H9 (cell line): ENCODE results near the gene SERPINB10. TPM values are rescaled to one million over a fixed set of nuclear protein-coding genes. Genes with fewer than 3 reads are reported as not detected.

Source experiments
- DNase-seq: peaks from one replicate; pipeline ENCODE4 v3.0.0-alpha.2; 2017
- H2AFZ ChIP-seq: one replicate; pipeline ENCODE4 v1.6.1; 2013; ENCODE audit warnings: mild to moderate bottlenecking, low read length, control low read depth, moderate library complexity
- H2AK5ac ChIP-seq: 2 replicates; pipeline ENCODE4 v1.6.1; 2013; ENCODE audit warnings: low read length, control low read depth, mixed read lengths; ENCODE audit not compliant: insufficient read length
- H2BK120ac ChIP-seq: one replicate; pipeline ENCODE4 v1.6.1; 2013; ENCODE audit warnings: low read depth, mild to moderate bottlenecking, low read length, control low read depth, inconsistent platforms; ENCODE audit not compliant: poor library complexity, severe bottlenecking
- H2BK12ac ChIP-seq: 2 replicates; pipeline ENCODE4 v1.6.1; 2013; ENCODE audit warnings: low read length, control low read depth, mixed read lengths, low read depth; ENCODE audit not compliant: insufficient read length
- H2BK15ac ChIP-seq: 2 replicates; pipeline ENCODE4 v1.6.1; 2013; ENCODE audit warnings: low read depth, low read length, control low read depth
- H2BK20ac ChIP-seq: one replicate; pipeline ENCODE4 v1.6.1; 2013; ENCODE audit warnings: low read depth, mild to moderate bottlenecking, low read length, control low read depth, inconsistent platforms; ENCODE audit not compliant: poor library complexity, severe bottlenecking
- H2BK5ac ChIP-seq: 2 replicates; pipeline ENCODE4 v1.6.1; 2013; ENCODE audit warnings: low read length, control low read depth, mixed read lengths; ENCODE audit not compliant: insufficient read length
- H3K14ac ChIP-seq: 2 replicates; pipeline ENCODE4 v1.6.1; 2013; ENCODE audit warnings: low read length, control low read depth; ENCODE audit not compliant: insufficient read depth
- H3K18ac ChIP-seq: 2 replicates; pipeline ENCODE4 v1.6.1; 2013; ENCODE audit warnings: low read depth, mild to moderate bottlenecking, mixed read lengths, low read length, control low read depth; ENCODE audit not compliant: insufficient read length
- H3K23ac ChIP-seq: 2 replicates; pipeline ENCODE4 v1.6.1; 2013; ENCODE audit warnings: low read length, control low read depth, mixed read lengths, low read depth; ENCODE audit not compliant: insufficient read length
- H3K23me2 ChIP-seq: 2 replicates; pipeline ENCODE4 v1.6.1; 2013; ENCODE audit warnings: low read depth, mild to moderate bottlenecking, mixed read lengths, low read length, control low read depth; ENCODE audit not compliant: insufficient read length, poor library complexity, severe bottlenecking
- H3K27ac ChIP-seq: 2 replicates; pipeline ENCODE4 v1.5.1; 2013; ENCODE audit warnings: low read length, control low read depth, mixed read lengths, low read depth; ENCODE audit not compliant: insufficient read length
- H3K27me3 ChIP-seq: 2 replicates; pipeline ENCODE4 v1.6.1; 2013; ENCODE audit warnings: low read length, control low read depth, inconsistent platforms; ENCODE audit not compliant: insufficient read depth
- H3K4ac ChIP-seq: 2 replicates; pipeline ENCODE4 v1.6.1; 2013; ENCODE audit warnings: low read depth, mild to moderate bottlenecking, control low read depth, inconsistent platforms, low read length, moderate library complexity
- H3K4me1 ChIP-seq: 2 replicates; pipeline ENCODE4 v1.6.1; 2013; ENCODE audit warnings: low read length, control low read depth, inconsistent platforms; ENCODE audit not compliant: insufficient read depth
- H3K4me2 ChIP-seq: 2 replicates; pipeline ENCODE4 v1.6.1; 2013; ENCODE audit warnings: low read length, control low read depth, mixed read lengths; ENCODE audit not compliant: insufficient read length, insufficient read depth
- H3K56ac ChIP-seq: 2 replicates; pipeline ENCODE4 v1.6.1; 2013; ENCODE audit warnings: low read depth, mild to moderate bottlenecking, mixed read lengths, low read length, control low read depth; ENCODE audit not compliant: insufficient read length
- H3K79me1 ChIP-seq: 2 replicates; pipeline ENCODE4 v1.6.1; 2013; ENCODE audit warnings: low read depth, mild to moderate bottlenecking, moderate library complexity, low read length, control low read depth, inconsistent platforms; ENCODE audit not compliant: insufficient read depth, poor library complexity, severe bottlenecking
- H3K79me2 ChIP-seq: 2 replicates; pipeline ENCODE4 v1.6.1; 2013; ENCODE audit warnings: low read length, control low read depth, inconsistent platforms; ENCODE audit not compliant: insufficient read depth
- H3K9ac ChIP-seq: 2 replicates; pipeline ENCODE4 v1.6.1; 2013; ENCODE audit warnings: low read length, control low read depth, mixed read lengths; ENCODE audit not compliant: insufficient read length; ENCODE audit errors: extremely low read depth
- H3K9me3 ChIP-seq: one replicate; pipeline ENCODE4 v1.6.1; 2013; ENCODE audit warnings: low read depth, low read length, inconsistent platforms; ENCODE audit not compliant: control insufficient read depth
- H3T11ph ChIP-seq: one replicate; pipeline ENCODE4 v1.6.1; 2013; ENCODE audit warnings: mild to moderate bottlenecking, low read length, control low read depth, inconsistent platforms
- H4K20me1 ChIP-seq: one replicate; pipeline ENCODE4 v1.6.1; 2013; ENCODE audit not compliant: control insufficient read depth, insufficient read length, insufficient read depth
- H4K5ac ChIP-seq: 2 replicates; pipeline ENCODE4 v1.6.1; 2013; ENCODE audit warnings: low read depth, mild to moderate bottlenecking, mixed read lengths, low read length, control low read depth; ENCODE audit not compliant: insufficient read length
- H4K8ac ChIP-seq: replicated peaks from 2 replicates; pipeline ENCODE4 v1.6.1; 2013; ENCODE audit warnings: low read length, control low read depth, mixed read lengths, low read depth; ENCODE audit not compliant: insufficient read length
- H4K91ac ChIP-seq: 2 replicates; pipeline ENCODE4 v1.6.1; 2013; ENCODE audit warnings: low read depth, mild to moderate bottlenecking, moderate library complexity, mixed read lengths, low read length, control low read depth; ENCODE audit not compliant: insufficient read length
- H3K27ac Mint-ChIP-seq, 3 experiments: 2 replicates in 2 of 3; 3 replicates in 1 of 3; pipeline ENCODE4 v1.8.0; 2020 to 2021; ENCODE audit warnings: mixed read lengths in 3 of 3, mild to moderate bottlenecking in 1 of 3, moderate library complexity in 1 of 3
- H3K27me3 Mint-ChIP-seq: 2 replicates; pipeline ENCODE4 v1.8.0; 2021; ENCODE audit warnings: low read depth, mild to moderate bottlenecking, moderate library complexity, mixed read lengths
- H3K36me3 Mint-ChIP-seq, 3 experiments: 2 replicates in 2 of 3; 3 replicates in 1 of 3; pipeline ENCODE4 v1.8.0; 2020 to 2021; ENCODE audit warnings: low read depth in 3 of 3, mixed read lengths in 3 of 3; ENCODE audit not compliant: insufficient read depth in 1 of 3
- H3K4me1 Mint-ChIP-seq, 2 experiments: 2 replicates each; pipeline ENCODE4 v1.8.0; 2020; ENCODE audit warnings: mixed read lengths in 2 of 2
- H3K4me3 Mint-ChIP-seq, 2 experiments: 2 replicates in 1 of 2; 3 replicates in 1 of 2; pipeline ENCODE4 v1.8.0; 2020 to 2021; ENCODE audit warnings: mild to moderate bottlenecking in 2 of 2, mixed read lengths in 2 of 2, moderate library complexity in 1 of 2
- H3K9me3 Mint-ChIP-seq, 2 experiments: 2 replicates in 1 of 2; 3 replicates in 1 of 2; pipeline ENCODE4 v1.8.0; 2020; ENCODE audit warnings: mild to moderate bottlenecking in 2 of 2, mixed read lengths in 2 of 2, moderate library complexity in 1 of 2
- CTCF ChIP-seq: fragments of 200-600 bp; sonication (generic); conservative IDR thresholded peaks from 3 replicates; pipeline ENCODE4 v1.8.0; 2021; ENCODE audit warnings: antibody characterized with exemption, mild to moderate bottlenecking
- WGBS: extraction: QIAGEN DNeasy Blood & Tissue Kit; methylation state at CpG from one replicate; pipeline ENCODE4 v1.1.7; 2013; ENCODE audit warnings: missing lambda C conversion rate, low lambda C conversion rate, mixed read lengths; ENCODE audit not compliant: insufficient read length; ENCODE audit errors: extremely low coverage; 5-methylcytosine and 5-hydroxymethylcytosine counted together
- total RNA-seq: library from RNA; stranded (reverse); gene quantifications from 2 replicates; pipeline ENCODE4 v1.2.1, GENCODE V29; 2021

SERPINB10 gene
- total RNA-seq, 1 experiment from 2014 or later, result not detected

DNA sequence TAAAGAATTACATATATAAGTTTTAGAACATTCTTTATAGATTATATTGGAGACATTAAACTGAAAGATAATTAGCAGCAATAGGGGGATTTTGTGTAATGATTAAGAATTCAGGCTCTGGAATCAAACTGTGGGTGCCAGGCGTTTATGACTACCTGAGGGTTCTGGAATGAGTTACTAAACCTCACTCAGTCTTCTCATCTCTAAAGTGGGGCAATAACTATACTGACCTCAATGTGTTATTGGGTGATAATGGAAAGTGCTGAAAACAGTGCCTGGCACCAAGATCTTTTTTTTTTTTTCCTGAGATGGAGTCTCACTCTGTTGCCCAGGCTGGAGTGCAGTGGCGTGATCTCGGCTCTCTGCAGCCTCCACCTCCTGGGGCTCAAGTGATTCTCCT, 69.3 kb downstream of the SERPINB10 start:
- no peak overlapping the region for H3K23ac ChIP-seq
- H4K20me1 ChIP-seq, result no peaks in the 10 kb centered on the region

More for the DNA sequence above, 69.3 kb downstream of the SERPINB10 start:
- no peak overlapping the region for H4K5ac ChIP-seq
- no peak overlapping the region for H2AFZ ChIP-seq
- H2AK5ac ChIP-seq, result no peak overlapping the region
- H3K9me3 Mint-ChIP-seq, result no peaks in the 10 kb centered on the region
- no peak for TF ChIP-seq CTCF
- no peak overlapping the region for H3K9ac ChIP-seq
- peaks cover 1 to 10% of the 10 kb centered on the region in 2 experiments; a peak in 3 of 4 replicates for H3K4me1 Mint-ChIP-seq
- H3K27ac ChIP-seq, result no peak overlapping the region
- no peak for DNase-seq
- no peak overlapping the region for H3K4me3 Mint-ChIP-seq
- no peak overlapping the region for H3K27ac Mint-ChIP-seq
- H3K14ac ChIP-seq, result no peak overlapping the region
- H3K18ac ChIP-seq, result no peak overlapping the region
- no peak overlapping the region for H4K8ac ChIP-seq
- no peak overlapping the region for H2BK12ac ChIP-seq
- peaks cover 34% of the 10 kb centered on the region for H3K27me3 ChIP-seq
- H3K36me3 Mint-ChIP-seq, result no peaks in the 10 kb centered on the region
- H3K56ac ChIP-seq, result no peak overlapping the region
- no peak overlapping the region for H2BK20ac ChIP-seq
- no peak overlapping the region for H3K4ac ChIP-seq
- H3K4me1 ChIP-seq, result no peaks in the 10 kb centered on the region
- no peak overlapping the region for H3K4me2 ChIP-seq
- H3K9me3 ChIP-seq, result no peaks in the 10 kb centered on the region
- H3K27me3 Mint-ChIP-seq, result peaks cover 79% of the 10 kb centered on the region
- no peaks in the 10 kb centered on the region for H3K79me2 ChIP-seq
- H3K79me1 ChIP-seq, result no peaks in the 10 kb centered on the region
- H2BK5ac ChIP-seq, result no peak overlapping the region
- H4K91ac ChIP-seq, result no peak overlapping the region
- H3K23me2 ChIP-seq, result no peaks in the 10 kb centered on the region
- no peak overlapping the region for H2BK15ac ChIP-seq
- H3T11ph ChIP-seq, result no peak overlapping the region
- no peak overlapping the region for H2BK120ac ChIP-seq
- no CpG with 5 or more reads among the region's 3 CpGs for WGBS
